ENCODE data around the gene SCD.
A peak's percentile ranks its signal among the peaks of the same experiment; 100 is the strongest.
"Not testable (repeated sequence)": the region's sequence is repeated elsewhere in the genome, so short reads cannot be mapped to it uniquely, and the experiment has no call there.

Gene SCD

GRCh38 chr10:100362570-100363496, 15.8 kb downstream of the SCD start:
- no peak for DNase-seq

- DNase-seq, result no peak
Observed at GRCh38 chr10:100364175-100364574, 17.1 kb downstream of the SCD start.

GRCh38 chr10:100364735-100365391, 17.8 kb downstream of the SCD start:
- no peak for DNase-seq

- DNase-seq, result no peak
Observed at GRCh38 chr10:100368721-100369120, 21.7 kb downstream of the SCD start.

- DNase-seq, result peak; percentile 45
Observed at GRCh38 chr10:100370714-100371481, 23.9 kb downstream of the SCD start.

GRCh38 chr10:100371482-100372027, 24.5 kb downstream of the SCD start:
- DNase-seq, result no peak

GRCh38 chr10:100372415-100373297, 25.6 kb downstream of the SCD start:
- DNase-seq, result no peak

- peak; percentile 78 for DNase-seq
Observed at GRCh38 chr10:100373298-100374199, 26.5 kb downstream of the SCD start.

GRCh38 chr10:100374200-100374655, 27.2 kb downstream of the SCD start:
- no peak for DNase-seq

- not testable (repeated sequence) for DNase-seq
Observed at GRCh38 chr10:100374677-100375353, 27.8 kb downstream of the SCD start.

- DNase-seq, result not testable (repeated sequence)
Observed at GRCh38 chr10:100376656-100377055, 29.6 kb downstream of the SCD start.

GRCh38 chr10:100377830-100378229, 30.8 kb downstream of the SCD start:
- DNase-seq, result no peak

- DNase-seq, result no peak
Observed at GRCh38 chr10:100380400-100380799, 33.4 kb downstream of the SCD start.

- DNase-seq, result no peak
Observed at GRCh38 chr10:100382553-100382952, 35.5 kb downstream of the SCD start.

GRCh38 chr10:100383251-100383650, 36.2 kb downstream of the SCD start:
- DNase-seq, result no peak

GRCh38 chr10:100391163-100392002, 44.4 kb downstream of the SCD start:
- DNase-seq, result no peak

GRCh38 chr10:100392686-100393003, 45.6 kb downstream of the SCD start:
- no peak for DNase-seq

GRCh38 chr10:100395626-100396025, 48.6 kb downstream of the SCD start:
- no peak for DNase-seq

- no peak for DNase-seq
Observed at GRCh38 chr10:100396605-100397004, 49.6 kb downstream of the SCD start.
